ENCODE measurements around the gene STAB2.

STAB2 gene

DNA sequence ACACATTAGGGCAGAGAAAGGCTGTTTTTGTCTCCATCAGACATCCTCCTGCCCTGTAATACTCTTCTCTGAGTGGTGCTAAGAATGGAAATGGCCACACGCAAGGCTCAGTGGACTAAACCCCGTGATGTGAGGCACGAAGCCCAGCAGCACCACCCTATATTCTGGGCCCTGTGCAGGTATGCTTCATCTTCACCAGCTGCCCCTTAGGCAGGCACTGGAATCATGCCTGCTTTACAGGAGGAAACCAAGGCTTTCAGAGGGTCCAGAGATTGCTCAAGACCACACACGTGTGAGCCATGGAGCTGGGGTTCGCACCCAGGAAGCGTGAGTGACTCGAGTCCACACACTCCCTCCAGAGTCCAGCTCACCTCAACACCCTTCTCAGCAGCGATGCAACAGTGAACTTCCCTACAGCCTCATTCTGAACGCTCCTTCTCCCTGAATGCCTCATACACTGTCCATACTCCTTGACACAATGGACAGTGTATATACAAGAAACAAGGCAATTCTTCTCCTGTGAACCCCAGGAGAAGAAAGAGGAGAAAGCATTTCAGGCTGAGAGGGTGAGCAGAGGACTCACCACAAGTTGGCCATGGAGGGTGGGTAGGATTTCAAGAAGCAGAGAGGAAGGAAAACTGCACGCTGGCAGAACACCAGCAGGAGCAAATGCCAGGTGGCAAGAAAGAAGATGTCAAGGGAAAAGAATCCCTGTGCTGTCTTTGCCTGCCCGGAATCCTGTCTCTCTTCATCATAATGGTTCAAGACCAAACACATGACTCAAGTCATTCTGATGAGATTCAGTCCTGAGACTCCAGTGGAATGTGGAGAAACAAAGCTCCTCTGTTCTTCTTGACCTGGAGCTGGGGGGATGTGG lies 214.9 kb downstream of the STAB2 start:
- no peak for TF ChIP-seq CTCF (IDR thresholded peaks at IDR 0.05)

DNA sequence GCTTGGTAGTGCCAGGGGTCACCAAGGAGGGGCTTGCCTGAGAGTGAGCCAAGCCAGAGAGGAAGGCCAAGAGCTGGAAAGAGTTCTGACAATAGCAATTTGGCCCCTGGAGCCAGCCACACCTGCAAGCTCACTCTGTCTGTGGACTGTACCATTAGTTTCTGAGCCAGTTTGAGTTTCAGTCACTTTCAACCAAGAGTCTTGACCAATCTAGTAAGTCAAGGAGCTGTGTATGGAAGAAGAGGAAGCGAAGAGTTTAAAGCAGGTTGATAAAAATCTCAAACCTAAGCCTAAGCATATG lies 215.5 kb downstream of the STAB2 start:
- no peak for TF ChIP-seq CTCF (IDR thresholded peaks at IDR 0.05)

- no peak for TF ChIP-seq CTCF (IDR thresholded peaks at IDR 0.05)
Observed at GRCh38 chr12:103803847-103804246, 216.8 kb downstream of the STAB2 start.

DNA sequence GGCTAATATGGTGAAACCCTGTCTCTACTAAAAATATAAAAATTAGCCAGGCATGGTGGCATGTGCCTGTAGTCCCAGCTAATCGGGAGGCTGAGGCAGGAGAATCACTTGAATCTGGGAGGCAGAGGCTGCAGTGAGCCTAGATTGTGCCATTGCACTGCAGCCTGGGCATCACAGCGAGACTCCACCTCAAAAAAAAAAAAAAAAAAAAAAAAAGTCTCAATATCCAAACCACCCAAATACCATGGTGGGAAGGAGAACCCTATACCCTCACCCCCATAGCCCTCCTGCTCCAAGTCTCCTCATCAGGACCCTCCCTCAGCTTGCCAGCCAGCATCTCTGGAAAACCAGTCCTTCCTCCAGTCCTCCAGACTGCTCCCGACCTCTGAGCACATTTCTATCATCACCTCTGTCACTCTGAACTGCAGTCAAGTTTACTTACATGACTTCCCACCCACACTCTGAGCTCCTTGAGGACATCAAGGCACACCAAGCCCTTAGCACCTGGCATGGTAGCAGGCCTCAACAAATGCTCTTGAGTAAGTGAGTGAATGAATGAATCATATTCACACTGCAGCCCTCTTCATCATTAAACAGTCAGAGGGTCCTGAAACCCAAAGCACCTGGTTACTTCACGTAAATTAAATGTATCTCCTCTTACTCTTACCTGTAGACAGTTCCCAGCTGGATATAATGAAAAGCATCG lies 218.7 kb downstream of the STAB2 start:
- TF ChIP-seq CTCF (IDR thresholded peaks at IDR 0.05), result no peak

GRCh38 chr12:103806803-103807202 lies 219.7 kb downstream of the STAB2 start:
- TF ChIP-seq CTCF (IDR thresholded peaks at IDR 0.05), result no peak

- TF ChIP-seq CTCF (IDR thresholded peaks at IDR 0.05), result no peak
Observed at GRCh38 chr12:103807561-103808238, 220.6 kb downstream of the STAB2 start.

DNA sequence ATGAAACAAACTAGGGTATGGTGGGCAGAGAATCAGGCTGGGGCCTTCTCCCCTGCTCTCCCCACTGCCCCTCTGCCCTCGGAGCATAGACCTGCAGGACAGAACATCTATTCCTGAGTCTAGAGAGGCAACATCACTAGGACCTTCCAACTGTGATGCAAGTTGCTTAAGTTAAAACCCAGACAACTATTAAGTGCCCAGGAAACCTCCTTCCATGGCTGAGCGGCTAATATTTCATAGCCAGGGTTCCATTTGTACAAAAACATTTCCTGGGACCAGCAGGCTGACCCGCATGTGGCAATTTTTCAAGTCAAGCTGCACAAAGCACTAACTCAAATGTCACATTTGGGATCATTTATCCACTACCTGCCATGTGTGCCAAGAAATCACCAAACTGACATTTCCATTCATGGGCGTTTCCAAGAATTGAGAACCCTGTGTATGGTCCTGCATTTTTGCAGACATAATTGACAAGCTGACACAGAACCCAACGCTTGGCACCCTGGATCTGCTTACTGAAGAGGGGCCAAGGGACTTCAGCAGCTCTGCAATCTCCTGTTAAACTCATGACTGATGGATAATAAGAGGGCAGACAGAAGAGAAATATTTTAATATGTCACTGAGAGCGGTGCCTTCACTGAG lies 221.3 kb downstream of the STAB2 start:
- TF ChIP-seq CTCF (IDR thresholded peaks at IDR 0.05), result no peak

Data from LNCAP (cell line).